Measurements from ENCODE around the gene GRIK4.
"Not testable (repeated sequence)": the region's sequence is repeated elsewhere in the genome, so short reads cannot be mapped to it uniquely, and the experiment has no call there.

The GRIK4 gene

GRCh38 chr11:120577041-120577440 lies 65.5 kb downstream of the GRIK4 start:
- DNase-seq: no peak

DNA sequence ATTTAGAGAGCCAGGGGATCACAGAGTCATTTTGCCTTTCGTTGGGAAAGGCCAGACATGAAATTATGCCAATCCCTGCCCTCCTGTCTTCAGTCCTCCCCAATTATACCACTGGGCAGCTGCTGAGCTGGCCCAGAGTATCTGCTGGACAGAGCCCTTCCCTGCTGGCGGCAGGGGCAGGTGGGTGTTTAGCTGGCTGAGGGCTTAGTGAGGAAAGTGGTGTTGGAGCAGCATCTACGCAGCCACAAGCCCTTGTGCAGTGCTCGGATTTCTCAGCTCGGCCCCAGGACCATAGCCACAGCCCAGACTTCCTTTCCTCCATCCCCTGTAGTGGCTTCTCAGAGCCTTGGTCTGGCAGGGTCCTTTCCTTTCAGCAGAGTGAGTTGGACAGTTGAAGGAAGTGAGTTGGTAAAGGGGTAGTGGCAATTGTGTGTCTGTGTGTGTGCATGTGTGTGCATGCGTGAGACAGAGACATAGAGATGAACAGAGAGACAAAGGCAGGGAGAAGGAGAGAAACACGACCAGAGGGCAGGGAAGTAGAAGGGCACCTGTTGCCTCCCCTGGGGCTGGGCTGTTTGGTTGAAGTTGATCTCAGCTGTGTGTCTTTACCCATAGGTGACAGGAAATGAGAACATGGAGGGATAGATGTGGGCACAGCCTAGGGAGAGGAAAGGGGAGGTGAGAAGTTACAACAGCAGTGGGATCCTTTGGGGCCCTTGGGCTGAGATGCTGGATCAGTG lies 66.2 kb downstream of the GRIK4 start:
- DNase-seq: no peak

DNA sequence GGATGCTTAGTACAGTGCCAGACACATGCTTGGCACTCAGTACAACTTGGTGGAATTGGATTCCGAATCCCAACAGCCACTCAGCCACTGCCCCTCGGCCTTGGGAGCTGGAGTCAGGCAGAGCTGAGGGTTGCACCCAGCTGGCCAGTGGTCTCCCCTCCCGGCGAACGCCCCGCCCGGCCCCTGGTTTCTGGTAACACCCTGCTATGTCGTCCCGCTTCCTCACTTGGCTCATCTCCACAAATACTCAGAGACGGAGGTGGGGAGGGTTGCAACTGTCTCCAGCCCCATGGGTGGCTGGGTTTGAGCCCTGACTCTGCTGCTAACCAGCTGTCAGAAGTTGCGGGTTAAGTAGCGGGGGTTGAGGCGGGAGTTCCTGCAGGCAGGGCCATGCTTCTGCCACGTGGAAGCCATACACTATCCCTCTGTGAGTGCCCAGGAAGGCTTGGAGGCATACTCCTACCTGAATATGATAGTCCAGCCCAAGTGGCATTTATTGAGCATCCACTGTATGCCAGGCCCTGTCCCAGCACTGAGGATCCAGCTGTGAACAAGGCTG lies 67.1 kb downstream of the GRIK4 start:
- no peak for DNase-seq

DNA sequence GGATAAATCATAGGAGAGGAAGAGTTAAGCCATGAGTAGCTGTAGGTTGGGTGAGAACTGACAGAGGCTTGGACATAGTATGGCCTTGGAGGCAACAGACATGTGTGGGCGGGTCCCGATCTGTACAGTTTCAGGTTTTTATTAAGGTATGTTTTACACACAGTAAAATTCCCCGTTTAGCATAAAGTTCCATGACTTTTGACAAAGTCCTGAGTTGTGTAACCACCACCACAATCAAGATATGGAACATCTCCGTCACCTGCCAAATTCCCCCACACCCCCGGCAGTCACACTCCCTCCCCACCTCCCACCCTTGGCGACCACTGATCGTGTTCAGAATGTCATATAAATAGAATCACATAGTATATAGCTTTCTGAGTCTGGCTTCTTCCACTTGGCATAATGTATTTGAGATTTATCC lies 68.1 kb downstream of the GRIK4 start:
- DNase-seq: no peak

DNA sequence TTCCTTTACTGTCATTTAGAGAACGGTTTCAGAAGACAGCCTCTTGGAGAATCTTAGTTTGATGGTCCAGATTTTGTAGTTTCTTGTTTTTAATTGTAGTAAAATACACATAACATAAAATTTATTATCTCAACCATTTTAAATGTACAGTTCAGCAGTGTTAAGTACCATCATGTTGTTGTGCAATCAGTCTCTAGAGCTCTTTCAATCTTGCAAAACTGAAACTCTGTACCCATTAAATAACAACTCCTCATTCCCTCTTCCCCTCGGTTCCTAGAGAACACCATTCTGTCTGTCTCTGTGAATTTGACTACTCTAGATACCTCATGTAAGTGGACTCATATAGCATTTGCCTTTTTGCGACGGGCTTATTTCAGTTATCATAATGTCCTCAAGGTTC lies 69.8 kb downstream of the GRIK4 start:
- DNase-seq: no peak

- not testable (repeated sequence) for DNase-seq
Observed at GRCh38 chr11:120582535-120582934, 71.0 kb downstream of the GRIK4 start.

GRCh38 chr11:120586072-120586471 lies 74.5 kb downstream of the GRIK4 start:
- no peak for DNase-seq

DNA sequence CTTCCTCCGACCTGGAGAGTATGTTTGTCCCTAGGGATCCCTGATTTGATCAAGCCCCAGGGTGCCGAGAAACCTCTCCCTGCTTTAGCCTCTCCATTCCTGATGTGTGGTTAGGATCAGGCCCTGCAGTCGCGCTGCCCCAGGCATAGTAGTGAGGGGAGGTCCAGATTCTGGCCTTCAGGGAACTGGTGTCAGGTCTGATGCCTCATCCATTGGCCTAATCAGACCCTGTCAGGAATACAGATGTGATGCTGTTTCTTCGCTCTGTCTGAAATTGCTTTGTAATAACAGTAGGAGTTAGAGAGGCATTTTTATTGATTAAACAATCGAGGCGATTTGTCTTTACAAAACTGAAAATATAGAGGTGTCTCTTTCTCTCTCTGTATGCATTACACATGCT lies 75.2 kb downstream of the GRIK4 start:
- no peak for DNase-seq

- DNase-seq: no peak
Observed at GRCh38 chr11:120587299-120587698, 75.8 kb downstream of the GRIK4 start.

DNA sequence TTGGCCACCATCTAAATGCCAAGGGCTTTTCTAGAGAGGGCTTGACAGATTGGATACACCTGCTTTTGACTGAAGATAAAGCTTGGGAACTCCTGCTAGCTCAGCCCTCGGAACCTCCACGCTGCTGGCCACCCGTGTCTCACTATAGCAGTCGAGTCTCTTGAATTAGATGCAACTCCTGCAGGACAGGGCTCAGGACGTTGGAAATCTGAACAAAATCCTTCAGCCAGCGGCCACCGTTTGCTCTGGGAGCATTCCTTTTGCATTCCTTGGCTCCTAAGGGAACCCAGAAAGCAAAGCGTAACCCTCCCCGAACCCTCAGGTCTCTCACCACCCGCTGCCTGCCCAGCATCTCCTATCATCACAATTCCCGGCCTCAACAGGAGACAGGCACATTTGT lies 77.8 kb downstream of the GRIK4 start:
- no peak for DNase-seq

DNA sequence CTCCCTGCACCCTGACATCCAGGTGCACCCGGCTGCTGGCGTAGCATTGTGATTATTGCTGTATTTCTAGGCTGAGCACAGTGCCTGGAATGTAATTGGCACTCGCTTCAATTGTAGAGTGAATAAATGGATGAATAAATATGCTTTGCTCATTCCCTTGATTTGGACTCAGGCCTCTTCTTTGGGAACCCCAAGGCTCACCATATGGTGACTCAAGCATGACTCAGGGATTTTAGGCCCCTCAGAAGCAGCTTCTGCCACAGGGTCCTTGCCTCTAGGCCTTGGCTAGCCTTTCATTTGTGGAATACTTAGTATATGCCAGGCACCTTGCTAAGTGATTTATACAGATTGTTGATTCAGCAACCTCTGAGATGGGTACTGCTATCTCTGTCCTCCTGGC lies 78.9 kb downstream of the GRIK4 start:
- DNase-seq: no peak

GRCh38 chr11:120594746-120595145 lies 83.2 kb downstream of the GRIK4 start:
- DNase-seq: no peak

DNA sequence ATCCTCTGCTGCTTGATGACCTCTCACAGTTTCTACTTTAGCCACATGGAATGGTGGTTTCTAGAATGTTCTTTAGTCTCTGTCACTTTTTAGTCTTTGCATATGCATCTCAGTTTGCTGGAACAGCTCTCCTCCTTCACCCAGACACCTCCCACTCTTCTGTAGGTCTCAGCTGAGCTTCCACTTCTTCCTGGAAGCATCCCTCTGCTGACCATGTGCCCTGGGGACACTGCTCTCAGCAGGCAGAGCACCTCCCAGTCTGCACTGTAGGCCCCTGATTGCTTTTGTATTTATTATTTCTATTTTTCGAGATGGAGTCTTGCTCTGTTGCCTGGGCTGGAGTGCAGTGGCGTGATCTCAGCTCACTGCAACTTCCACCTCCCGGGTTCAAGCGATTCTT lies 84.0 kb downstream of the GRIK4 start:
- no peak for DNase-seq

DNA sequence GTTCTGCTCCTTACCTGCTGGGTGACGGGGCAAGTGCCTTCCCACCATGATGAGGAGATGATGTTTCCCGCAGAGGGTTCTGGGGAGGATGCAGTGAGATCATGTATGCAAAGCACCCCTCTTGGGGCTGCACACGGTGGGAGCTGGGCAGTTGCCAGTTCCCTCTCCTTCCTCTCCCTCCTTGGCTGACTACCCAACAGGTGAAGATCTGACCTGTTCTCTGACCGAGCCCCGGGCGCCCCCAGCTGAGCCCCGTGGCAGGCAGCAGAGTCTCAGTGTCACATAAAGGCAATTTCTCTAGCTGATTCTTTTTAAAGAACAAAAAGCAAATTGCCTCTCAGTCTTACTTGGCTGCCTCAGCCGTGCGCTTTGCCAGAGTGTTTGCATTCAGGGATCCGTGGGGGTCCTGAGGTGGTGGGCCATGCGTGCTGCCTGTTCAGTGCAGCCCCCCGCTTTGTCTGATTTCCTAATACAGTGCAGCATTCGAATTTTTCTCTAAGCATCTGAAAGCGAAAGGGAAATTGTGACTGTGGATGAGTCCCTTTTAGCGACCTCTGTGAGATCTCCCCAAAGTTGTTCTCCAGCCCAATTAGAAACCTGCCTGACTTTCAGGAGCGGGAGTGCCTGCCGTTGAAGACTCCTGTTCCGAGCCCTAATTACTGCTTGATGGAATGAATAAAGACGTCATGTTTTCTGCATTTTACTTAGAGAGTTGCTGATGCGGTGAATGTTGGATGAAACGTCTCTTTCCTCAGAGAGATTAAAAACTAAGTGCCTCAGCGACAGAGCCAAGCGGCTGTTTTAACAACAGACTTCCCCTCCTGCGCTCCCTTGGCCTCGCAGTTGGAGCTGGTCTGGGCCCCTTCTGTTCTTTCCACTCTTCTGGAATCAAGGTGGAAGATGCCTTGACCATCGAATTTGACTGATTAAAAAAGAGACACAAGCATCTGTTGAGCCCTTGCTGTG lies 86.0 kb downstream of the GRIK4 start:
- no peak for DNase-seq

DNA sequence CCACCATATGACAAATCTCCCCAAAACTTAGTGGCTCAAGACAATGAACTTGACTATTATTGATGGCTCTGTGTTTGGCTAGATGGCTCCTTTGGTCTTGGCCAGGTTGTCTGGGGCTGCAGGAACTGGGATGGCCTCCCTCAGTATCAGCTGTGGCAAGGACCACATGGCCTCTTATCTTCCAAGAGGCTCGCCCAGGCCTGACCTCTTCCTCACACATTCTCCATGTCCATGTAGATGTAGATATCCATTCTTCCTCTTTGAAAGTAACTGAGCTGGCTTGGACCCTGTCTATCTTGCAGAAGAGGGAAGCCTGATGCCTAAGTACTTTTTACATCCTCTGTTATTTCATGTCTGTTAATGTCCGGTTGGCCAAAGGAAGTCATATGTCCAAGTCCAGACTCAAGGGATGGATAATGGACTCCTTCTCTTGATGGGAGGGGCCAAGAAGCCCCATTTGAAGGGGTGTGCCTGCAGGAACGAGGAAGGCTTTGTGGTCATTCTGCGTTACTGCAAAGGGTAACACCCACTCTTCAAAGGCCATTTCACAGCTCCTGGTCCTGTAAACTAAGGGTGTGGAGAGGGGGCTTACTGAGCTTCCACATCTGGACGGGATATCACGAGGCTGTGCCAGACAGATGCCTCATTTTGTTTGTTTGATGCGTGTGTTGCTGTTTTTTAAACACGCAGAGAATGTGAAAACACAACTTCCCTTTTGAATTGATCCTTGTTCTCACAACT lies 87.1 kb downstream of the GRIK4 start:
- DNase-seq: no peak

GRCh38 chr11:120599816-120600420 lies 88.4 kb downstream of the GRIK4 start:
- no peak for DNase-seq

DNA sequence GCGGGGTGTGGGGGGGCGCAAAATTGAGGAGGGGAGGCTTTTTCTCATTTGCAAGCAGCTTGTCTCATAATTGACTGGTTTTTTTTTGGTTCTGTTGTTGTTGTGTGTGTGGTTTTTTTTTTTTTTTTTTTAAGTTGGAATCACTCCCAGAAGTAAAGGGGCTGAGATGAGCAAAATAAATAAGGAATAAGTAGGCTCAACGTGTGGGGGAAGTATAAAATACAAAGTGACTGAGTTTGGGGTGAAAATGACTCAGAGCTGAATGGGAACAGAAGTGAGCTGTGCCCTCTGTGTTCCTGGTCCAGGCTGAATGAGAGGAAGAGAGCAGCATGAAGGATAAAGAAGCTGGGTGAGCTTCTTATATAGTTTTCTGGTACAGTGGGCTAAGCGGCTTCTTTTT lies 90.0 kb downstream of the GRIK4 start:
- DNase-seq: no peak

GRCh38 chr11:120603071-120603470 lies 91.5 kb downstream of the GRIK4 start:
- no peak for DNase-seq

GRCh38 chr11:120605469-120605868 lies 93.9 kb downstream of the GRIK4 start:
- no peak for DNase-seq

GRCh38 chr11:120606211-120607010 lies 94.9 kb downstream of the GRIK4 start:
- DNase-seq: no peak

DNA sequence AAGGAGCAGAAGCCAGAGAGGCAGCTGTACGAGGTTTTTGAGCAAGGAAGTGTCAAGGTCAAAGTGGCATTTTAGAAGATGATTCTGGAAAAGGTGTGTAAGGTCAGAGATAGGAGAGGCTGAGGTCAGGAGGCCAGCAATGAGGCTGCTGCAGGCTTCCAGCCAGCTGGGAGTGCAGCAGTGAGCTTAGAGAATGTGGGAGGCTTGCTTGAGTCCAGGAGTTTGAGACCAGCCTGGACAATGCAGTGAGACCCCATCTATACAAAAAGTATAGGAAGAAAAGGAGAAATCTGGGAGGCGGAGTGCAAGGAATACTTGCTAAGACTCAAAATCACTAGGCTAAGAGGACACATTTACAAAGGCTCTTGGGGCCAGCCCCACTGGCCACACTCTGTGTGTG lies 96.5 kb downstream of the GRIK4 start:
- DNase-seq: no peak

All from T-helper 2 cell (primary cell).